ENCODE results near the gene DLGAP1. TPM values are rescaled to one million over a fixed set of nuclear protein-coding genes. Genes with fewer than 3 reads are reported as not detected.
A peak's percentile ranks its signal among the peaks of the same experiment; 100 is the strongest.

DLGAP1 gene
- total and polyA plus RNA-seq, 10 of the 15 experiments (the other 5 are each of a cell fraction or from before 2014, with no cell fraction given): 0.23 to 27.6 (median 1.9) TPM

DNA sequence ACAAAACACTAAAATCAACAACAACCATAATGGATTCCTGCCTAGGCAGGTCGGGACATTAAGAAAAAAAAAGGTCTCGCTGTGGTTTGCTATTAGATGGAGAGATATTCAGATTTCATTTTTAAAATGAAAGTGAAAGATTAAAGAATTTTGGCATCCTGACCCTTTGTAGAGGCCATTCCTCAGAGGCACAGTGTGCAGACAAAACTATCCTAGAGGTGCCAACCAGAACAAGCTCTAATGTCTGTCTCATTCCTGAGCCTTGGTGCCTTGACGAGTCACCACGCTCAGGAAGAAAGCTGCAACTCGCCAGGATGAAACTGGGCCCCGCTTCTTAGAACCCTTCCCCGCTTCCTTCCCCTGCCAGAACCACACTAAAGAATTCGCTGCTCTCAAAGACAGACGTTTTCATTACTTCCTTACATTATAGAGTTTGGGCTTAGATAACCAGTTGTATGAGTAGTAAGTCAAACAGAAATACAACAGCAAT is 849.1 kb downstream of the DLGAP1 start:
- peak overlapping the region; percentile 87 for H2AFZ ChIP-seq (ENCODE audit: control insufficient read depth, low read depth, low read length)
- intact Hi-C loops (cut with micrococcal nuclease; ENCODE audit: unreplicated experiment): loop anchor here (10.0 kb wide), 1 partner anchor 431 kb away; no protein-coding TSS in a partner anchor
- 14% methylated on average over 9 of the region's 9 CpGs for WGBS (ENCODE audit: insufficient coverage, insufficient replicate concordance, low lambda C conversion rate, missing lambda C conversion rate)

More for the DNA sequence above, 849.1 kb downstream of the DLGAP1 start:
- FAIRE-seq (no peak), DNase-seq (ENCODE audit: low read depth, low spot score) (no peak), ATAC-seq (peak; percentile 23)
- ChIA-PET POLR2A (interaction anchor here (0.5 to 1.6 kb wide), 3 partner anchors 10 to 358 kb away, joined by 3 to 12 read pairs (median 5); no protein-coding TSS in a partner anchor), SMC1A (ENCODE audit: uncharacterized antibody, unreplicated experiment) (interaction anchor here (1.0 to 4.5 kb wide), 15 partner anchors 10 to 323 kb away, joined by 3 to 36 read pairs (median 5); no protein-coding TSS in a partner anchor), RAD21 (ENCODE audit: unreplicated experiment) (interaction anchor here (1.0 to 2.0 kb wide), 5 partner anchors 9 to 327 kb away, joined by 4 to 15 read pairs (median 5); no protein-coding TSS in a partner anchor), CTCF (interaction anchor here (1.1 to 4.9 kb wide), 6 partner anchors 11 to 152 kb away, joined by 4 to 44 read pairs (median 5); no protein-coding TSS in a partner anchor)
- H3K9ac ChIP-seq (ENCODE audit: control insufficient read depth, insufficient read depth, low read length): peak overlapping the region; percentile 41
- no peaks in the 10 kb centered on the region for H3K36me3 ChIP-seq (ENCODE audit: control insufficient read depth in 2 of 2, insufficient read depth in 2 of 2, low read length in 1 of 2)
- H3K4me1 ChIP-seq (ENCODE audit: control insufficient read depth, insufficient read depth, low read length): peaks cover 25% of the 10 kb centered on the region
- in situ Hi-C loops (cut with MboI): no loop called here
- H3K9me3 ChIP-seq (replicated peaks; ENCODE audit: control insufficient read depth, insufficient read depth, low read length): no peaks in the 10 kb centered on the region
- TF ChIP-seq NR2F1 (conservative IDR thresholded peaks at IDR 0.05): 0 out of 2 replicates have a peak, but pooled peaks have one; percentile 23
- 0 out of 2 replicates have a peak, but pooled peaks have one; percentile 47 for TF ChIP-seq MLLT1 (IDR thresholded peaks at IDR 0.05)
- TF ChIP-seq RUNX3 (IDR thresholded peaks at IDR 0.05; ENCODE audit: low read length): 0 out of 2 replicates have a peak, but pooled peaks have one; percentile 30
- no peak for TF ChIP-seq IRF4 (IDR thresholded peaks at IDR 0.05; ENCODE audit: low read depth, low read length)
- TF ChIP-seq ZNF384 (IDR thresholded peaks at IDR 0.05; ENCODE audit: borderline replicate concordance, low read depth, low read length): peak; percentile 48; the same call in 1 of the 2 replicates
- H3K4me3 ChIP-seq: peak overlapping the region; percentile 57
- BruUV-seq (replicated peaks): no TSS peak
- peak overlapping the region; percentile 56 for H3K27ac ChIP-seq (ENCODE audit: control insufficient read depth, insufficient read depth)
- H4K20me1 ChIP-seq (ENCODE audit: control insufficient read depth, insufficient read depth): no peaks in the 10 kb centered on the region
- peak overlapping the region; percentile 82 for H3K4me2 ChIP-seq (ENCODE audit: control insufficient read depth, insufficient read depth)
- H3K79me2 ChIP-seq (ENCODE audit: control insufficient read depth, insufficient read depth, low read length): no peaks in the 10 kb centered on the region
- H3K27me3 ChIP-seq (replicated peaks in 1 of 2; ENCODE audit: control insufficient read depth in 2 of 2, insufficient read depth in 2 of 2, low read length in 1 of 2): no peaks in the 10 kb centered on the region
